Osteocyte (in vitro differentiated cells): Measurements from ENCODE around the gene PIEZO1. TPM values are rescaled to one million over a fixed set of nuclear protein-coding genes. Genes with fewer than 3 reads are reported as not detected.

ENCODE experiments used
- DNase-seq: peaks from one replicate; pipeline ENCODE4 v3.0.0; 2021; ENCODE audit warnings: mixed read lengths; ENCODE audit not compliant: unreplicated experiment; ENCODE audit errors: extremely low spot score
- H3K27ac Mint-ChIP-seq: one replicate; pipeline ENCODE4 v1.8.0; 2021; ENCODE audit warnings: mild to moderate bottlenecking, mixed read lengths; ENCODE audit not compliant: unreplicated experiment
- H3K27me3 Mint-ChIP-seq: one replicate; pipeline ENCODE4 v1.8.0; 2021; ENCODE audit warnings: mixed read lengths; ENCODE audit not compliant: unreplicated experiment
- H3K36me3 Mint-ChIP-seq: one replicate; pipeline ENCODE4 v1.8.0; 2021; ENCODE audit warnings: mixed read lengths; ENCODE audit not compliant: unreplicated experiment
- H3K4me1 Mint-ChIP-seq: one replicate; pipeline ENCODE4 v1.8.0; 2021; ENCODE audit warnings: mixed read lengths; ENCODE audit not compliant: unreplicated experiment
- H3K4me3 Mint-ChIP-seq: one replicate; pipeline ENCODE4 v1.8.0; 2021; ENCODE audit warnings: mild to moderate bottlenecking, moderate library complexity, mixed read lengths; ENCODE audit not compliant: unreplicated experiment
- H3K9me3 Mint-ChIP-seq: one replicate; pipeline ENCODE4 v1.8.0; 2021; ENCODE audit warnings: mixed read lengths; ENCODE audit not compliant: unreplicated experiment
- CTCF ChIP-seq: fragments of 200-600 bp; sonication (generic); IDR thresholded peaks from 2 replicates; pipeline ENCODE4 v1.5.0; 2021; ENCODE audit warnings: antibody characterized with exemption, mild to moderate bottlenecking, moderate library complexity
- total RNA-seq: library from RNA; stranded (reverse); gene quantifications from 2 replicates; pipeline ENCODE4 v1.2.1, GENCODE V29; 2021

PIEZO1 gene
- total RNA-seq, 1 donor from 2014 or later: 165 TPM

- no peaks in the 10 kb centered on the region for H3K4me1 Mint-ChIP-seq
- H3K4me3 Mint-ChIP-seq: no peak overlapping the region
- H3K27ac Mint-ChIP-seq: no peak overlapping the region
Measured at GRCh38 chr16:88718178-88718577, 66.8 kb downstream of the PIEZO1 start.

GRCh38 chr16:88716601-88717001 is 68.4 kb downstream of the PIEZO1 start:
- Mint-ChIP-seq H3K4me3 (no peak overlapping the region), H3K36me3 (peaks cover 19% of the 10 kb centered on the region), H3K9me3 (no peaks in the 10 kb centered on the region), H3K27me3 (no peaks in the 10 kb centered on the region), H3K27ac (no peak overlapping the region), H3K4me1 (no peaks in the 10 kb centered on the region)
- no peak for TF ChIP-seq CTCF
- no peak for DNase-seq

More at GRCh38 chr16:88718178-88718577, 66.8 kb downstream of the PIEZO1 start:
- H3K36me3 Mint-ChIP-seq: peaks cover 22% of the 10 kb centered on the region
- no peak for TF ChIP-seq CTCF
- no peaks in the 10 kb centered on the region for H3K27me3 Mint-ChIP-seq
- DNase-seq: no peak
- no peaks in the 10 kb centered on the region for H3K9me3 Mint-ChIP-seq

- no peaks in the 10 kb centered on the region for H3K9me3 Mint-ChIP-seq
- H3K36me3 Mint-ChIP-seq: peaks cover 17% of the 10 kb centered on the region
- H3K4me3 Mint-ChIP-seq: no peak overlapping the region
- no peaks in the 10 kb centered on the region for H3K27me3 Mint-ChIP-seq
- H3K27ac Mint-ChIP-seq: no peak overlapping the region
- no peaks in the 10 kb centered on the region for H3K4me1 Mint-ChIP-seq
- TF ChIP-seq CTCF: no peak
- DNase-seq: no peak
Measured at GRCh38 chr16:88716201-88716600, 68.8 kb downstream of the PIEZO1 start.

GRCh38 chr16:88715312-88716190 is 69.5 kb downstream of the PIEZO1 start:
- TF ChIP-seq CTCF: no peak

GRCh38 chr16:88714420-88715302 is 70.4 kb downstream of the PIEZO1 start:
- no peak overlapping the region for H3K27ac Mint-ChIP-seq
- no peaks in the 10 kb centered on the region for H3K27me3 Mint-ChIP-seq
- H3K36me3 Mint-ChIP-seq: peaks cover 10% of the 10 kb centered on the region
- no peak for TF ChIP-seq CTCF
- no peaks in the 10 kb centered on the region for H3K4me1 Mint-ChIP-seq
- H3K9me3 Mint-ChIP-seq: no peaks in the 10 kb centered on the region
- DNase-seq: no peak
- no peak overlapping the region for H3K4me3 Mint-ChIP-seq

More at GRCh38 chr16:88715312-88716190, 69.5 kb downstream of the PIEZO1 start:
- H3K4me1 Mint-ChIP-seq: no peaks in the 10 kb centered on the region
- DNase-seq: no peak
- no peak overlapping the region for H3K27ac Mint-ChIP-seq
- H3K36me3 Mint-ChIP-seq: peaks cover 15% of the 10 kb centered on the region
- no peak overlapping the region for H3K4me3 Mint-ChIP-seq
- H3K27me3 Mint-ChIP-seq: no peaks in the 10 kb centered on the region
- H3K9me3 Mint-ChIP-seq: no peaks in the 10 kb centered on the region
